Astrocyte (in vitro differentiated cells and primary cell): ENCODE results near the gene ETV1.

Experiments
- CTCF ChIP-seq: IDR thresholded peaks from 2 replicates; pipeline ENCODE4 v1.5.1; 2011; ENCODE audit warnings: low read depth, mild to moderate bottlenecking, inconsistent platforms, low read length, moderate library complexity; ENCODE audit not compliant: insufficient read depth
- EZH2 ChIP-seq: IDR thresholded peaks from 2 replicates; pipeline ENCODE4 v1.6.1; 2012; ENCODE audit warnings: mild to moderate bottlenecking, low read length, inconsistent platforms; ENCODE audit not compliant: insufficient read depth

GRCh38 chr7:13856012-13856411, 133.5 kb downstream of the ETV1 start:
- TF ChIP-seq CTCF (no peak), EZH2 (no peak)
